DMS153 (cell line): ENCODE data around the gene IQGAP3.
A peak's percentile ranks its signal among the peaks of the same experiment; 100 is the strongest.
"Not testable (repeated sequence)": the region's sequence is repeated elsewhere in the genome, so short reads cannot be mapped to it uniquely, and the experiment has no call there.

ENCODE experiments used
- DNase-seq: peaks from one replicate; lab custom pipeline; 2025; lab: John Stamatoyannopoulos, UW

Gene IQGAP3

GRCh38 chr1:156594190-156594589 is 21.8 kb upstream of the IQGAP3 start:
- DNase-seq = no peak

- no peak for DNase-seq
Measured at GRCh38 chr1:156593661-156593989, 21.3 kb upstream of the IQGAP3 start.

- peak; percentile 29 for DNase-seq
Measured at GRCh38 chr1:156592910-156593660, 20.7 kb upstream of the IQGAP3 start.

GRCh38 chr1:156592158-156592909 is 20.0 kb upstream of the IQGAP3 start:
- no peak for DNase-seq

GRCh38 chr1:156591432-156592157 is 19.2 kb upstream of the IQGAP3 start, which contains the start of gene NAXE:
NAXE (plus strand) TSS chr1:156591776; CDS start chr1:156591805, 29 bp downstream.
- peak; percentile 28 for DNase-seq

- no peak for DNase-seq
Measured at GRCh38 chr1:156591181-156591431, 18.7 kb upstream of the IQGAP3 start.

- no peak for DNase-seq
Measured at GRCh38 chr1:156590326-156591180, 18.2 kb upstream of the IQGAP3 start.

- DNase-seq = no peak
Measured at GRCh38 chr1:156589546-156589945, 17.2 kb upstream of the IQGAP3 start.

- not testable (repeated sequence) for DNase-seq
Measured at GRCh38 chr1:156587927-156588326, 15.6 kb upstream of the IQGAP3 start.

- no peak for DNase-seq
Measured at GRCh38 chr1:156586892-156587477, 14.6 kb upstream of the IQGAP3 start.

GRCh38 chr1:156586323-156586722 is 14.0 kb upstream of the IQGAP3 start:
- no peak for DNase-seq

- DNase-seq = peak; percentile 41
Measured at GRCh38 chr1:156584813-156585212, 12.4 kb upstream of the IQGAP3 start.

- DNase-seq = peak; percentile 52
Measured at GRCh38 chr1:156583821-156584622, 11.7 kb upstream of the IQGAP3 start.

GRCh38 chr1:156582388-156583017 is 10.1 kb upstream of the IQGAP3 start:
- no peak for DNase-seq

GRCh38 chr1:156581661-156582387 is 9.5 kb upstream of the IQGAP3 start:
- no peak for DNase-seq

- DNase-seq = no peak
Measured at GRCh38 chr1:156579472-156579871, 7.1 kb upstream of the IQGAP3 start, which contains the start of gene TTC24. TTC24 (plus strand) TSS chr1:156579723; CDS start chr1:156581365, 1,642 bp downstream.

- no peak for DNase-seq
Measured at GRCh38 chr1:156578055-156578454, 5.7 kb upstream of the IQGAP3 start.

GRCh38 chr1:156577550-156577949 is 5.2 kb upstream of the IQGAP3 start:
- no peak for DNase-seq

GRCh38 chr1:156574039-156574633 is 1.8 kb upstream of the IQGAP3 start:
- DNase-seq = no peak
